Heart left ventricle (tissue), 13 donors: ENCODE measurements around the gene BACH2.

Experiments used
- POLR2A ChIP-seq, 2 donors: fragments of 450-650 bp; IDR thresholded peaks; one replicate each; pipeline ENCODE4 v1.6.1; 2017; ENCODE audit warnings: antibody characterized with exemption in 2 of 2, mild to moderate bottlenecking in 2 of 2, moderate library complexity in 2 of 2
- TF ChIP-seq, protein P1 (sequence below), 12 donors: fragments of 200-600 bp; sonication (generic) in 4 of 12; IDR thresholded peaks; one replicate each; pipeline versions ENCODE4 v1.5.0 to v1.8.0; 2018 to 2022; ENCODE audit warnings: antibody characterized with exemption in 12 of 12, mild to moderate bottlenecking in 5 of 12
- donor health status: ischemic (EF 13 %, LVEDD 7.1; RV severe dilation, severe dysfunction).
- donor health status: DM: no; HTN: yes; CAD: no.
- donor health status: DM: no; HTN: no; CAD: no.
- donor health status: ischemic (EF 25% LVEDD 6.9; RV normal size, moderate dysfunction).
- donor health status: ischemic (EF 25% LVEDD 5.7; RV mildly dilated, moderate dysfunction).
- donor health status: ischemic (EF 35%, LVEDD 5.7; RV mildly dilated, moderate dysfunction).
- donor health status: nonischemic (EF 11% LVEDD 7.7; RV severe dilation, severe dysfunction).
- donor health status: DM: yes; HTN: yes; CAD: no.
- donor health status: PGD.
- donor health status: ischemic (EF 29% LVEDD 5.4; RV normal size, mild dysfunction).
- donor health status: nonischemic (EF 23%, LVEDD 6.1; RV moderate dilation, normal function).

DNA sequence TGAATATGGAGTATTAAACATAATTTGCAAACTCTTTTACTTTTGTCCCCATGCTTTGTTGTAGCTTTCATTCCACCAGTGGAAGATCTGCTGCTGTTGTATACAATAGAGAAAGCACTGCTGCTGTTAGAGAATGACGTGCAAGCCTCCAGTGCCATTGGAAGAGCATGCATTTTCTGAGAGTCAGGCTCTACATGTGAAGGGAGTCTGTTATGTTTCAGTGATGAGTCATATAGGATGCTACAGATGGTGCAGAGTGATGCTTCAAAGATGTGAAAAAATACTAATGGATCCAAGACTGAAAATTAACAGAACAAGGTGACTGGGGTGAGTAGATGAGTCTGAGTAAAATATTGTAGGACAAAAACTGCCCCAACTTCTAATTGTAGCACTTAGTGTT lies 22.4 kb upstream of the BACH2 start:
- TF ChIP-seq, protein P1, sequence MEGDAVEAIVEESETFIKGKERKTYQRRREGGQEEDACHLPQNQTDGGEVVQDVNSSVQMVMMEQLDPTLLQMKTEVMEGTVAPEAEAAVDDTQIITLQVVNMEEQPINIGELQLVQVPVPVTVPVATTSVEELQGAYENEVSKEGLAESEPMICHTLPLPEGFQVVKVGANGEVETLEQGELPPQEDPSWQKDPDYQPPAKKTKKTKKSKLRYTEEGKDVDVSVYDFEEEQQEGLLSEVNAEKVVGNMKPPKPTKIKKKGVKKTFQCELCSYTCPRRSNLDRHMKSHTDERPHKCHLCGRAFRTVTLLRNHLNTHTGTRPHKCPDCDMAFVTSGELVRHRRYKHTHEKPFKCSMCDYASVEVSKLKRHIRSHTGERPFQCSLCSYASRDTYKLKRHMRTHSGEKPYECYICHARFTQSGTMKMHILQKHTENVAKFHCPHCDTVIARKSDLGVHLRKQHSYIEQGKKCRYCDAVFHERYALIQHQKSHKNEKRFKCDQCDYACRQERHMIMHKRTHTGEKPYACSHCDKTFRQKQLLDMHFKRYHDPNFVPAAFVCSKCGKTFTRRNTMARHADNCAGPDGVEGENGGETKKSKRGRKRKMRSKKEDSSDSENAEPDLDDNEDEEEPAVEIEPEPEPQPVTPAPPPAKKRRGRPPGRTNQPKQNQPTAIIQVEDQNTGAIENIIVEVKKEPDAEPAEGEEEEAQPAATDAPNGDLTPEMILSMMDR (IDR thresholded peaks at IDR 0.05) = no peak
- no peak for TF ChIP-seq POLR2A (IDR thresholded peaks at IDR 0.05)
